ENCODE measurements around the gene FAH.

FAH gene

GRCh38 chr15:80186066-80186465 is 33.3 kb downstream of the FAH start:
- ATAC-seq (ENCODE audit: low read depth) (no peak), DNase-seq (ENCODE audit: low spot score) (no peak)
- Histone ChIP-seq H3K9me3 (ENCODE audit: severe bottlenecking) (no peaks in the 10 kb centered on the region), H3K4me3 (ENCODE audit: severe bottlenecking) (no peak overlapping the region), H3K27me3 (ENCODE audit: insufficient read depth, poor library complexity, severe bottlenecking) (no peaks in the 10 kb centered on the region), H3K4me1 (ENCODE audit: insufficient read depth, poor library complexity, severe bottlenecking) (no peaks in the 10 kb centered on the region), H3K36me3 (ENCODE audit: low read depth) (peaks cover 14% of the 10 kb centered on the region; the same call in 1 of the 2 replicates), H3K27ac (ENCODE audit: poor library complexity, severe bottlenecking) (no peak overlapping the region)
- no peak for TF ChIP-seq CTCF (IDR thresholded peaks at IDR 0.05; ENCODE audit: poor library complexity, severe bottlenecking)

GRCh38 chr15:80186597-80186996 is 33.8 kb downstream of the FAH start:
- Histone ChIP-seq H3K36me3 (ENCODE audit: low read depth) (peaks cover 8% of the 10 kb centered on the region; the same call in 1 of the 2 replicates), H3K4me3 (ENCODE audit: severe bottlenecking) (no peak overlapping the region), H3K4me1 (ENCODE audit: insufficient read depth, poor library complexity, severe bottlenecking) (no peaks in the 10 kb centered on the region), H3K27me3 (ENCODE audit: insufficient read depth, poor library complexity, severe bottlenecking) (no peaks in the 10 kb centered on the region), H3K27ac (ENCODE audit: poor library complexity, severe bottlenecking) (no peak overlapping the region), H3K9me3 (ENCODE audit: severe bottlenecking) (no peaks in the 10 kb centered on the region)
- TF ChIP-seq CTCF (IDR thresholded peaks at IDR 0.05; ENCODE audit: poor library complexity, severe bottlenecking): no peak
- no peak for DNase-seq (ENCODE audit: low spot score)
- no peak for ATAC-seq (ENCODE audit: low read depth)

- no peak overlapping the region for H3K27ac ChIP-seq (ENCODE audit: poor library complexity, severe bottlenecking)
- H3K4me3 ChIP-seq (ENCODE audit: severe bottlenecking): no peak overlapping the region
- H3K9me3 ChIP-seq (ENCODE audit: severe bottlenecking): no peaks in the 10 kb centered on the region
- peaks cover 7% of the 10 kb centered on the region; the same call in 1 of the 2 replicates for H3K36me3 ChIP-seq (ENCODE audit: low read depth)
- TF ChIP-seq CTCF (IDR thresholded peaks at IDR 0.05; ENCODE audit: poor library complexity, severe bottlenecking): no peak
- H3K4me1 ChIP-seq (ENCODE audit: insufficient read depth, poor library complexity, severe bottlenecking): no peaks in the 10 kb centered on the region
- DNase-seq (ENCODE audit: low spot score) (no peak), ATAC-seq (ENCODE audit: low read depth) (peak; percentile 57; the same call in 1 of the 3 replicates)
- H3K27me3 ChIP-seq (ENCODE audit: insufficient read depth, poor library complexity, severe bottlenecking): no peaks in the 10 kb centered on the region
Observed at GRCh38 chr15:80188251-80188650, 35.5 kb downstream of the FAH start.

- DNase-seq (ENCODE audit: low spot score) (no peak), ATAC-seq (ENCODE audit: low read depth) (no peak)
- Histone ChIP-seq H3K4me1 (ENCODE audit: insufficient read depth, poor library complexity, severe bottlenecking) (no peaks in the 10 kb centered on the region), H3K27ac (ENCODE audit: poor library complexity, severe bottlenecking) (no peak overlapping the region), H3K36me3 (ENCODE audit: low read depth) (peaks cover 7% of the 10 kb centered on the region; the same call in 1 of the 2 replicates), H3K9me3 (ENCODE audit: severe bottlenecking) (no peaks in the 10 kb centered on the region), H3K27me3 (ENCODE audit: insufficient read depth, poor library complexity, severe bottlenecking) (no peaks in the 10 kb centered on the region), H3K4me3 (ENCODE audit: severe bottlenecking) (no peak overlapping the region)
- no peak for TF ChIP-seq CTCF (IDR thresholded peaks at IDR 0.05; ENCODE audit: poor library complexity, severe bottlenecking)
Observed at GRCh38 chr15:80191198-80191597, 38.4 kb downstream of the FAH start.

- H3K27ac ChIP-seq (ENCODE audit: poor library complexity, severe bottlenecking): no peak overlapping the region
- H3K9me3 ChIP-seq (ENCODE audit: severe bottlenecking): no peaks in the 10 kb centered on the region
- peaks cover 1% of the 10 kb centered on the region; the same call in 1 of the 2 replicates for H3K36me3 ChIP-seq (ENCODE audit: low read depth)
- TF ChIP-seq CTCF (IDR thresholded peaks at IDR 0.05; ENCODE audit: poor library complexity, severe bottlenecking): no peak
- DNase-seq (ENCODE audit: low spot score): no peak
- H3K27me3 ChIP-seq (ENCODE audit: insufficient read depth, poor library complexity, severe bottlenecking): no peaks in the 10 kb centered on the region
- no peaks in the 10 kb centered on the region for H3K4me1 ChIP-seq (ENCODE audit: insufficient read depth, poor library complexity, severe bottlenecking)
- ATAC-seq (ENCODE audit: low read depth): no peak
- no peak overlapping the region for H3K4me3 ChIP-seq (ENCODE audit: severe bottlenecking)
Observed at GRCh38 chr15:80191897-80192595, 39.2 kb downstream of the FAH start.
